HepG2 (cell line): ENCODE data around the gene CLIC5.

Source experiments
- MTA3 ChIP-seq: sonication (generic); formaldehyde crosslinking; IDR thresholded peaks from 2 replicates; pipeline ENCODE4 v1.4.0; 2020; ENCODE audit warnings: missing genetic modification reagents
- YY1 ChIP-seq: IDR thresholded peaks from 2 replicates; pipeline ENCODE4 v1.6.1; 2011; ENCODE audit warnings: low read length, low read depth, moderate library complexity, mild to moderate bottlenecking; ENCODE audit not compliant: insufficient read depth, insufficient replicate concordance
- ZNF34 ChIP-seq: sonication (generic); formaldehyde crosslinking; IDR thresholded peaks from 2 replicates; pipeline ENCODE4 v1.4.0; 2020; ENCODE audit warnings: mild to moderate bottlenecking, missing genetic modification reagents, borderline replicate concordance

GRCh38 chr6:45836438-45836824 is 179.2 kb downstream of the CLIC5 start:
- TF ChIP-seq YY1 (no peak), ZNF34 (CRISPR knock-in tag) (no peak), MTA3 (no peak)
